Muscle of leg (tissue), 11 donors: ENCODE data around the gene TNP2. TPM values are rescaled to one million over a fixed set of nuclear protein-coding genes. Genes with fewer than 3 reads are reported as not detected.

Source experiments
- DNase-seq: peaks from one replicate; pipeline ENCODE4 v3.0.0; 2013
- H3K27ac ChIP-seq: one replicate; pipeline ENCODE4 v1.5.1; 2013; ENCODE audit warnings: mild to moderate bottlenecking, low read length, control low read depth
- H3K27me3 ChIP-seq: one replicate; pipeline ENCODE4 v1.6.1; 2013; ENCODE audit warnings: low read length; ENCODE audit not compliant: control insufficient read depth, insufficient read depth
- H3K36me3 ChIP-seq: one replicate; pipeline ENCODE4 v1.6.1; 2013; ENCODE audit warnings: low read length; ENCODE audit not compliant: control insufficient read depth, insufficient read depth
- H3K4me1 ChIP-seq: one replicate; pipeline ENCODE4 v1.6.1; 2013; ENCODE audit warnings: low read length; ENCODE audit not compliant: control insufficient read depth, insufficient read depth
- H3K4me3 ChIP-seq: one replicate; pipeline ENCODE4 v1.5.1; 2013; ENCODE audit warnings: low read length, control low read depth
- H3K9me3 ChIP-seq: replicated peaks from 2 replicates; pipeline ENCODE4 v1.6.1; 2013; ENCODE audit warnings: low read depth, low read length; ENCODE audit not compliant: control insufficient read depth
- WGBS: methylation state at CpG from one replicate; pipeline ENCODE4 v1.1.5; 2013; ENCODE audit warnings: missing lambda C conversion rate; ENCODE audit not compliant: insufficient coverage; 5-methylcytosine and 5-hydroxymethylcytosine counted together
- polyA plus RNA-seq, 8 donors: library from polyadenylated mRNA; unstranded; fragments of 120-200 nt; gene quantifications; one replicate each; pipeline versions ENCODE4 v1.2.1 to v1.2.3, GENCODE V29; 2013; ENCODE audit warnings: inconsistent platforms in 1 of 8, low replicate concordance in 1 of 8; ENCODE audit not compliant: insufficient read length in 8 of 8, insufficient read depth in 1 of 8
- total RNA-seq: library from RNA; stranded (reverse); fragments of 120-200 nt; gene quantifications from one replicate; pipeline ENCODE4 v1.2.4, GENCODE V29; 2013

TNP2 gene
- total and polyA plus RNA-seq, 9 donors, result not detected

GRCh38 chr16:11249233-11250061, 19.7 kb downstream of the TNP2 start:
- WGBS, result 86% methylated on average over 57 of the region's 63 CpGs
- no peak for DNase-seq
- H3K27ac ChIP-seq, result no peak overlapping the region
- peaks cover 11% of the 10 kb centered on the region for H3K4me1 ChIP-seq
- no peak overlapping the region for H3K4me3 ChIP-seq
- peaks cover 3% of the 10 kb centered on the region for H3K36me3 ChIP-seq
- H3K27me3 ChIP-seq, result peaks cover 11% of the 10 kb centered on the region
- H3K9me3 ChIP-seq, result peaks cover 3% of the 10 kb centered on the region

GRCh38 chr16:11248133-11248532, 21.0 kb downstream of the TNP2 start:
- Histone ChIP-seq H3K9me3 (peaks cover 3% of the 10 kb centered on the region), H3K27me3 (peaks cover 2% of the 10 kb centered on the region), H3K27ac (no peak overlapping the region), H3K4me3 (no peak overlapping the region), H3K36me3 (peaks cover 3% of the 10 kb centered on the region), H3K4me1 (peaks cover 2% of the 10 kb centered on the region)
- DNase-seq, result no peak
- 80% methylated on average over 6 of the region's 8 CpGs for WGBS

- DNase-seq, result no peak
- Histone ChIP-seq H3K4me3 (no peak overlapping the region), H3K27ac (no peak overlapping the region), H3K9me3 (peaks cover 3% of the 10 kb centered on the region), H3K27me3 (no peaks in the 10 kb centered on the region), H3K36me3 (no peaks in the 10 kb centered on the region), H3K4me1 (peaks cover 4% of the 10 kb centered on the region)
These were observed 23.1 kb downstream of the TNP2 start for GRCh38 chr16:11245988-11246387.

GRCh38 chr16:11245222-11245737, 23.8 kb downstream of the TNP2 start:
- no peak overlapping the region for H3K27ac ChIP-seq
- H3K4me1 ChIP-seq, result peaks cover 8% of the 10 kb centered on the region
- H3K36me3 ChIP-seq, result no peaks in the 10 kb centered on the region
- H3K4me3 ChIP-seq, result no peak overlapping the region
- DNase-seq, result no peak
- peaks cover 3% of the 10 kb centered on the region for H3K9me3 ChIP-seq
- no peaks in the 10 kb centered on the region for H3K27me3 ChIP-seq
- WGBS, result 52% methylated on average over 3 of the region's 5 CpGs

- Histone ChIP-seq H3K27ac (no peak overlapping the region), H3K36me3 (no peaks in the 10 kb centered on the region), H3K4me3 (no peak overlapping the region), H3K27me3 (no peaks in the 10 kb centered on the region), H3K4me1 (peaks cover 11% of the 10 kb centered on the region), H3K9me3 (peaks cover 3% of the 10 kb centered on the region)
- 71% methylated on average over 4 of the region's 12 CpGs for WGBS
- no peak for DNase-seq
These were observed 26.5 kb downstream of the TNP2 start for GRCh38 chr16:11242658-11243057.

- Histone ChIP-seq H3K27me3 (no peaks in the 10 kb centered on the region), H3K9me3 (peaks cover 2% of the 10 kb centered on the region), H3K36me3 (no peaks in the 10 kb centered on the region), H3K4me3 (no peak overlapping the region), H3K4me1 (peaks cover 11% of the 10 kb centered on the region), H3K27ac (no peak overlapping the region)
- DNase-seq, result no peak
- 91% methylated on average over 2 of the region's 5 CpGs for WGBS
These were observed 27.5 kb downstream of the TNP2 start for GRCh38 chr16:11241480-11242204.

- peak overlapping the region; percentile 55 for H3K27ac ChIP-seq
- H3K4me1 ChIP-seq, result peaks cover 11% of the 10 kb centered on the region
- WGBS, result 47% methylated on average over 6 of the region's 10 CpGs
- H3K36me3 ChIP-seq, result no peaks in the 10 kb centered on the region
- DNase-seq, result no peak
- H3K4me3 ChIP-seq, result no peak overlapping the region
- no peaks in the 10 kb centered on the region for H3K9me3 ChIP-seq
- H3K27me3 ChIP-seq, result no peaks in the 10 kb centered on the region
These were observed 28.3 kb downstream of the TNP2 start for GRCh38 chr16:11240636-11241473.

GRCh38 chr16:11239644-11240632, 29.2 kb downstream of the TNP2 start:
- H3K36me3 ChIP-seq, result no peaks in the 10 kb centered on the region
- no peaks in the 10 kb centered on the region for H3K9me3 ChIP-seq
- H3K27me3 ChIP-seq, result no peaks in the 10 kb centered on the region
- DNase-seq, result no peak
- peaks cover 11% of the 10 kb centered on the region for H3K4me1 ChIP-seq
- no peak overlapping the region for H3K4me3 ChIP-seq
- 85% methylated on average over 7 of the region's 10 CpGs for WGBS
- H3K27ac ChIP-seq, result no peak overlapping the region
